Panc1 (cell line): ENCODE measurements around the gene BIRC7. TPM values are rescaled to one million over a fixed set of nuclear protein-coding genes. Genes with fewer than 3 reads are reported as not detected.

Experiments used
- ATAC-seq: fragments of 200-7000 bp; cut with Tn5 transposase; 2 replicates; pipeline ENCODE4 v1.9.1; 2020; ENCODE audit warnings: mild to moderate bottlenecking, moderate library complexity
- BruUV-seq: library from RNA; stranded (reverse); fragments of 400-500 nt; replicated peaks from 2 replicates; lab custom pipeline; 2021; lab: Mats Ljungman, UMichigan
- CTCF ChIA-PET: fragments of 300-600 bp; sonication (Branson Sonifier 250); formaldehyde crosslinking; loops from one replicate; lab custom pipeline; 2022; ENCODE audit warnings: antibody characterized with exemption; lab: Charles Lee
- POLR2A ChIA-PET: fragments of 300-600 bp; sonication (Branson Sonifier 250); formaldehyde crosslinking; loops from one replicate; lab custom pipeline; 2022; ENCODE audit warnings: antibody characterized with exemption; lab: Charles Lee
- DNase-seq: peaks from one replicate; pipeline ENCODE4 v3.0.0-alpha.2; 2010; ENCODE audit warnings: low read depth, low spot score
- H3K27ac ChIP-seq: 2 replicates; pipeline ENCODE4 v1.5.1; 2011; ENCODE audit warnings: mild to moderate bottlenecking, low read length, inconsistent platforms
- H3K27me3 ChIP-seq: fragments of 200-500 bp; sonication (Bioruptor generic); 2 replicates; pipeline ENCODE4 v1.6.0; 2014; ENCODE audit warnings: low read length, inconsistent platforms; ENCODE audit not compliant: control insufficient read depth, insufficient read depth
- H3K36me3 ChIP-seq: fragments of 200-500 bp; sonication (Bioruptor generic); 2 replicates; pipeline ENCODE4 v1.5.1; 2014; ENCODE audit warnings: inconsistent platforms, mild to moderate bottlenecking, low read length, moderate library complexity; ENCODE audit not compliant: control insufficient read depth, insufficient read depth
- H3K4me1 ChIP-seq: 2 replicates; pipeline ENCODE4 v1.5.1; 2011; ENCODE audit warnings: inconsistent platforms, mild to moderate bottlenecking, low read length, moderate library complexity; ENCODE audit not compliant: control insufficient read depth, insufficient read depth
- H3K4me3 ChIP-seq, 2 experiments: 2 replicates each; pipeline ENCODE4 v1.5.1; 2011 to 2012; ENCODE audit warnings: low read depth in 2 of 2, low read length in 2 of 2, mild to moderate bottlenecking in 2 of 2, inconsistent platforms in 1 of 2, moderate library complexity in 1 of 2
- H3K9me3 ChIP-seq: fragments of 200-500 bp; sonication (Bioruptor generic); 2 replicates; pipeline ENCODE4 v1.5.1; 2014; ENCODE audit warnings: low read depth, mild to moderate bottlenecking, inconsistent platforms, low read length, moderate library complexity; ENCODE audit not compliant: control insufficient read depth, insufficient read depth
- POLR2AphosphoS5 ChIP-seq: IDR thresholded peaks from 2 replicates; pipeline ENCODE4 v1.6.1; 2012; ENCODE audit warnings: mild to moderate bottlenecking, low read depth, low read length, moderate library complexity
- SIN3A ChIP-seq: IDR thresholded peaks from 2 replicates; pipeline ENCODE4 v1.6.1; 2012; ENCODE audit warnings: low read depth, mild to moderate bottlenecking, low read length, moderate library complexity, borderline replicate concordance; ENCODE audit not compliant: insufficient read depth
- TCF7L2 ChIP-seq: IDR thresholded peaks from 2 replicates; pipeline ENCODE4 v1.6.1; 2011; ENCODE audit warnings: mild to moderate bottlenecking, low read depth, low read length, inconsistent platforms
- in situ Hi-C: cut with HindIII; loops from 2 replicates; pipeline ENCODE4 v1.10.0; 2016; ENCODE audit warnings: low sequenced_read_pairs, low pct_unique_long_range_greater_than_20kb
- intact Hi-C: fragments of 100-400 bp; cut with micrococcal nuclease; formaldehyde crosslinking; loops from one replicate; pipeline ENCODE4 v1.10.0; 2022; ENCODE audit not compliant: unreplicated experiment
- total RNA-seq: library from RNA; stranded (reverse); gene quantifications from one replicate; pipeline ENCODE4 v1.2.1, GENCODE V29; 2021; ENCODE audit not compliant: unreplicated experiment
- TF ChIP-seq, protein P1 (sequence below): fragments of 450-650 bp; IDR thresholded peaks from 2 replicates; pipeline ENCODE4 v1.5.1; 2017; ENCODE audit warnings: mild to moderate bottlenecking
- TF ChIP-seq, protein P2 (sequence below), 2 experiments: IDR thresholded peaks; 2 replicates each; pipeline ENCODE4 v1.6.1; 2011 to 2012; ENCODE audit warnings: low read depth in 2 of 2, control low read depth in 1 of 2, low read length in 1 of 2, mild to moderate bottlenecking in 1 of 2, moderate library complexity in 1 of 2; ENCODE audit not compliant: insufficient read depth in 1 of 2

Gene BIRC7
- total RNA-seq, 1 experiment from 2014 or later = 9.0 TPM

DNA sequence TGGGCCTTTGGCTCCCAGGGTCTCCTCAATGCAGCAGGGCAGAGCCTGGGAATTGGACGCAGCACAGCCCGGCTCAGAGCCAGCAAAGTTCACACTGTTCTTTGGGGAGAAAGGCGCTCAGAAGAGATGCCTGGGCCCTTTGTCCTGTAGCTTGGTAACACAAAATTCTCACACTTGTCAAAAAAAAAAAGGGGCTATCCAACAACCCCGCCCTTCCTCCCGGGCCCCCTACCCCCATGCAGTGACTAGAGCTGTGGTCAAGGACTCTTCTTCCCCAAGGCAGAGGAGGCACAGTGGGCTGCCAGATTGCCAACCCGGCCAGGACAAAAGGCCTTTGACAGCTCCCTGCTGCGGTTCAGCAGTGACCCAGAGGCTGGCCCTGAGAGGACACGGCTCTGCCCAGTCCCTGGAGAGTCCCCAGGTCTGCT is 16.6 kb downstream of the BIRC7 start:
- in situ Hi-C loops = no loop called here
- no peak for TF ChIP-seq TCF7L2
- TF ChIP-seq, protein P1, sequence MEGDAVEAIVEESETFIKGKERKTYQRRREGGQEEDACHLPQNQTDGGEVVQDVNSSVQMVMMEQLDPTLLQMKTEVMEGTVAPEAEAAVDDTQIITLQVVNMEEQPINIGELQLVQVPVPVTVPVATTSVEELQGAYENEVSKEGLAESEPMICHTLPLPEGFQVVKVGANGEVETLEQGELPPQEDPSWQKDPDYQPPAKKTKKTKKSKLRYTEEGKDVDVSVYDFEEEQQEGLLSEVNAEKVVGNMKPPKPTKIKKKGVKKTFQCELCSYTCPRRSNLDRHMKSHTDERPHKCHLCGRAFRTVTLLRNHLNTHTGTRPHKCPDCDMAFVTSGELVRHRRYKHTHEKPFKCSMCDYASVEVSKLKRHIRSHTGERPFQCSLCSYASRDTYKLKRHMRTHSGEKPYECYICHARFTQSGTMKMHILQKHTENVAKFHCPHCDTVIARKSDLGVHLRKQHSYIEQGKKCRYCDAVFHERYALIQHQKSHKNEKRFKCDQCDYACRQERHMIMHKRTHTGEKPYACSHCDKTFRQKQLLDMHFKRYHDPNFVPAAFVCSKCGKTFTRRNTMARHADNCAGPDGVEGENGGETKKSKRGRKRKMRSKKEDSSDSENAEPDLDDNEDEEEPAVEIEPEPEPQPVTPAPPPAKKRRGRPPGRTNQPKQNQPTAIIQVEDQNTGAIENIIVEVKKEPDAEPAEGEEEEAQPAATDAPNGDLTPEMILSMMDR = no peak
- TF ChIP-seq, protein P2, sequence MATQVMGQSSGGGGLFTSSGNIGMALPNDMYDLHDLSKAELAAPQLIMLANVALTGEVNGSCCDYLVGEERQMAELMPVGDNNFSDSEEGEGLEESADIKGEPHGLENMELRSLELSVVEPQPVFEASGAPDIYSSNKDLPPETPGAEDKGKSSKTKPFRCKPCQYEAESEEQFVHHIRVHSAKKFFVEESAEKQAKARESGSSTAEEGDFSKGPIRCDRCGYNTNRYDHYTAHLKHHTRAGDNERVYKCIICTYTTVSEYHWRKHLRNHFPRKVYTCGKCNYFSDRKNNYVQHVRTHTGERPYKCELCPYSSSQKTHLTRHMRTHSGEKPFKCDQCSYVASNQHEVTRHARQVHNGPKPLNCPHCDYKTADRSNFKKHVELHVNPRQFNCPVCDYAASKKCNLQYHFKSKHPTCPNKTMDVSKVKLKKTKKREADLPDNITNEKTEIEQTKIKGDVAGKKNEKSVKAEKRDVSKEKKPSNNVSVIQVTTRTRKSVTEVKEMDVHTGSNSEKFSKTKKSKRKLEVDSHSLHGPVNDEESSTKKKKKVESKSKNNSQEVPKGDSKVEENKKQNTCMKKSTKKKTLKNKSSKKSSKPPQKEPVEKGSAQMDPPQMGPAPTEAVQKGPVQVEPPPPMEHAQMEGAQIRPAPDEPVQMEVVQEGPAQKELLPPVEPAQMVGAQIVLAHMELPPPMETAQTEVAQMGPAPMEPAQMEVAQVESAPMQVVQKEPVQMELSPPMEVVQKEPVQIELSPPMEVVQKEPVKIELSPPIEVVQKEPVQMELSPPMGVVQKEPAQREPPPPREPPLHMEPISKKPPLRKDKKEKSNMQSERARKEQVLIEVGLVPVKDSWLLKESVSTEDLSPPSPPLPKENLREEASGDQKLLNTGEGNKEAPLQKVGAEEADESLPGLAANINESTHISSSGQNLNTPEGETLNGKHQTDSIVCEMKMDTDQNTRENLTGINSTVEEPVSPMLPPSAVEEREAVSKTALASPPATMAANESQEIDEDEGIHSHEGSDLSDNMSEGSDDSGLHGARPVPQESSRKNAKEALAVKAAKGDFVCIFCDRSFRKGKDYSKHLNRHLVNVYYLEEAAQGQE (IDR thresholded peaks at IDR 0.05; ENCODE audit: insufficient read depth in 1 of 2, low read depth in 2 of 2, low read length in 1 of 2) = no peak
- no peak for TF ChIP-seq POLR2AphosphoS5
- TF ChIP-seq SIN3A = no peak
- no peak overlapping the region for H3K27ac ChIP-seq
- peaks cover 28% of the 10 kb centered on the region for H3K4me1 ChIP-seq
- no peak overlapping the region for H3K4me3 ChIP-seq
- no peaks in the 10 kb centered on the region for H3K9me3 ChIP-seq
- intact Hi-C loops = no loop called here
- H3K27me3 ChIP-seq = no peaks in the 10 kb centered on the region; the same call in 1 of the 2 replicates
- DNase-seq (no peak), ATAC-seq (no peak)
- POLR2A ChIA-PET = no interaction called here
- CTCF ChIA-PET = interaction anchor here (0.7 to 4.0 kb wide), 3 partner anchors 17 to 389 kb away, joined by 3 to 25 read pairs (median 3); partner anchors contain the start of gene BIRC7
- H3K36me3 ChIP-seq = no peaks in the 10 kb centered on the region
- BruUV-seq = no TSS peak

DNA sequence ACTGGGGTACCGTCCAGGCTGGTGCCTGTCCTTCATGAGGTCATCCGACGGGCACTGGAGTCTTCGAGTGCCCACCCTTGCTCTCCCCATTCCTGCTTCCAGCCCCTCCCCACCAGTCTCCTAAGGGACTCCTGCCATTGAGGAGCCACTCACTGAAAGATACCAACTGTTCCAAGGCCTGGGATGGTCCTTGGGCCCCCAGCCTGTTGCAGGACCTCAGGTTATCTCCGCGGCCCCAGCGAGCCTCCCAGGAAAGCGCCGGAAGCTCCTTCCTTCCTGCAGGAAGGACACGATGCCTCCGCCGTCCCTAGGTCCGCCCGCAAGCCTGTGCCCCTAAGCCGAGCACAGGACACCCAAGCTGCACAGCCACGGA is 17.3 kb downstream of the BIRC7 start:
- intact Hi-C loops = no loop called here
- ChIA-PET CTCF (interaction anchor here (0.6 to 4.0 kb wide), 3 partner anchors 15 to 29 kb away, joined by 3 to 25 read pairs (median 5); partner anchors contain the start of gene BIRC7), POLR2A (no interaction called here)
- ATAC-seq = no peak
- Histone ChIP-seq H3K4me1 (peaks cover 26% of the 10 kb centered on the region), H3K27me3 (no peaks in the 10 kb centered on the region; the same call in 1 of the 2 replicates), H3K36me3 (no peaks in the 10 kb centered on the region), H3K9me3 (no peaks in the 10 kb centered on the region), H3K4me3 (no peak overlapping the region; a peak in 1 of 4 replicates), H3K27ac (no peak overlapping the region)
- no peak for DNase-seq
- in situ Hi-C loops = no loop called here
- BruUV-seq = no TSS peak
- TF ChIP-seq, protein P2 (IDR thresholded peaks at IDR 0.05; ENCODE audit: insufficient read depth in 1 of 2, low read depth in 2 of 2, low read length in 1 of 2) = no peak
- no peak for TF ChIP-seq SIN3A
- no peak for TF ChIP-seq POLR2AphosphoS5
- TF ChIP-seq, protein P1 = no peak
- TF ChIP-seq TCF7L2 = no peak
